Mucosa of descending colon (tissue), 3 donors: ENCODE results near the gene TBL1XR1. TPM values are rescaled to one million over a fixed set of nuclear protein-coding genes. Genes with fewer than 3 reads are reported as not detected.

Experiments used
- ATAC-seq: fragments of 200-7000 bp; cut with Tn5 transposase; one replicate; pipeline ENCODE4 v1.9.1; 2020; ENCODE audit warnings: mild to moderate bottlenecking, moderate library complexity
- DNase-seq, 3 donors: peaks; one replicate each; pipeline ENCODE4 v3.0.0-alpha.2; 2020
- H3K36me3 ChIP-seq: fragments of 200-600 bp; one replicate; pipeline ENCODE4 v1.8.0; 2021; ENCODE audit warnings: low read depth, mild to moderate bottlenecking
- H3K4me1 ChIP-seq: fragments of 200-600 bp; one replicate; pipeline ENCODE4 v1.8.0; 2021; ENCODE audit warnings: low read depth, mild to moderate bottlenecking
- H3K4me3 ChIP-seq: fragments of 200-600 bp; one replicate; pipeline ENCODE4 v1.8.0; 2021; ENCODE audit warnings: mild to moderate bottlenecking
- H3K9me3 ChIP-seq: fragments of 200-600 bp; one replicate; pipeline ENCODE4 v1.8.0; 2021; ENCODE audit warnings: mild to moderate bottlenecking
- intact Hi-C, 2 donors: fragments of 100-400 bp; cut with DNase I in 1 of 2; cut with micrococcal nuclease in 1 of 2; formaldehyde crosslinking; loops; one replicate each; pipeline versions ENCODE4 v1.11.0 to v1.11.1; 2022; cut with DNase I, micrococcal nuclease
- total RNA-seq, 3 donors: library from RNA; stranded (reverse); fragmentation: NEBNext Ultra II Directional in 2 of 3; extraction: Animal tissue kit (Norgen Biotek cat#: 25700) in 2 of 3; gene quantifications; one replicate each; pipeline versions ENCODE4 v1.2.1 to v1.2.4, GENCODE V29; 2021 to 2023
- TF ChIP-seq, protein P1 (sequence below): fragments of 200-600 bp; IDR thresholded peaks from one replicate; pipeline ENCODE4 v1.8.0; 2022; ENCODE audit warnings: antibody characterized with exemption, mild to moderate bottlenecking
- donor health status: DM: no; HTN: no; CAD: no; lungs with moderate emphysema.
- donor health status: DM: no; HTN: no; CAD: no.
- donor health status: DM: no; HTN: yes; CAD: no.

The TBL1XR1 gene
- total RNA-seq, 3 donors from 2014 or later, result 175 to 200 (median 178) TPM

DNA sequence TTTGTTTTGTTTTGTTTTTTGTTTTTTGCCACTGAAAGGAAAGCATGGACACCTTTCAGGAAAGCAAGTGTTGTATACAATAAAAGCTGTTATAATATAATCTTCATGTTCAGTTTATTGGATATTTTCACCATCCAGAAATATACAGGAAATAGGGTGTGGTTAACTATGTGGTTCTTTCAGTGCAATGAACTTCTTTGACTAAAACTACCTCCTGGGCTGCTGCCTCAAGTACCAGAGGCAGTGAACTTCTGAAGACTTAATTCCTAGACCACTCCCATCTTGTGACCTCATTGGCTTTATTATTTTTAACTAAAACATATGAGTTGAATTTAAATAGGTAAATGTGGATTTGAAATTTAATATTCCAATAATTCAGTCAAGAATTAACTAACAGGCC is 27.1 kb upstream of the TBL1XR1 start:
- intact Hi-C loops, result no loop called here
- Histone ChIP-seq H3K9me3 (no peaks in the 10 kb centered on the region), H3K36me3 (no peaks in the 10 kb centered on the region), H3K4me3 (no peak overlapping the region), H3K4me1 (peaks cover 8% of the 10 kb centered on the region)
- TF ChIP-seq, protein P1, sequence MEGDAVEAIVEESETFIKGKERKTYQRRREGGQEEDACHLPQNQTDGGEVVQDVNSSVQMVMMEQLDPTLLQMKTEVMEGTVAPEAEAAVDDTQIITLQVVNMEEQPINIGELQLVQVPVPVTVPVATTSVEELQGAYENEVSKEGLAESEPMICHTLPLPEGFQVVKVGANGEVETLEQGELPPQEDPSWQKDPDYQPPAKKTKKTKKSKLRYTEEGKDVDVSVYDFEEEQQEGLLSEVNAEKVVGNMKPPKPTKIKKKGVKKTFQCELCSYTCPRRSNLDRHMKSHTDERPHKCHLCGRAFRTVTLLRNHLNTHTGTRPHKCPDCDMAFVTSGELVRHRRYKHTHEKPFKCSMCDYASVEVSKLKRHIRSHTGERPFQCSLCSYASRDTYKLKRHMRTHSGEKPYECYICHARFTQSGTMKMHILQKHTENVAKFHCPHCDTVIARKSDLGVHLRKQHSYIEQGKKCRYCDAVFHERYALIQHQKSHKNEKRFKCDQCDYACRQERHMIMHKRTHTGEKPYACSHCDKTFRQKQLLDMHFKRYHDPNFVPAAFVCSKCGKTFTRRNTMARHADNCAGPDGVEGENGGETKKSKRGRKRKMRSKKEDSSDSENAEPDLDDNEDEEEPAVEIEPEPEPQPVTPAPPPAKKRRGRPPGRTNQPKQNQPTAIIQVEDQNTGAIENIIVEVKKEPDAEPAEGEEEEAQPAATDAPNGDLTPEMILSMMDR, result no peak
- DNase-seq, result no peak
- peak; percentile 81 for ATAC-seq

DNA sequence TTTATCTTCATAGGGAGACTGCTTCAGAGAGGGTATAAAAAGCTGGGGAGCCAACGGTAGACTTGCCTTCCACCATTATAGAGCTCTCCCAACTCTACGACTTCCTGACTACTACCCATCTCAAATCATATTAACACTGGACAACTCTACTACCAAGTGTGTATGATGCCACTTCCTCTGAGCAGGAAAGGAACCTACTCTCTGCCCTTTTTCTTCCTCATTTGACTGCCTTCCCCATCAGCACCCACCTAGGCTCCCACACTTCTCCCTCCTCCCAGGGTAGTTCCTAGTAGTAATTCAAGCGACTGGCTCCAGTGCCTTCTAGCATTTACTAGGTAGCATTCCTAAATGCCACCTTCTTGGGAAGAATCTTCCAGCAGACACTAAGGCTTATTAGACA is 24.5 kb upstream of the TBL1XR1 start:
- intact Hi-C loops, result no loop called here
- TF ChIP-seq, protein P1, result no peak
- Histone ChIP-seq H3K4me3 (no peak overlapping the region), H3K36me3 (no peaks in the 10 kb centered on the region), H3K9me3 (no peaks in the 10 kb centered on the region), H3K4me1 (peaks cover 8% of the 10 kb centered on the region)
- DNase-seq (no peak), ATAC-seq (peak; percentile 27)

DNA sequence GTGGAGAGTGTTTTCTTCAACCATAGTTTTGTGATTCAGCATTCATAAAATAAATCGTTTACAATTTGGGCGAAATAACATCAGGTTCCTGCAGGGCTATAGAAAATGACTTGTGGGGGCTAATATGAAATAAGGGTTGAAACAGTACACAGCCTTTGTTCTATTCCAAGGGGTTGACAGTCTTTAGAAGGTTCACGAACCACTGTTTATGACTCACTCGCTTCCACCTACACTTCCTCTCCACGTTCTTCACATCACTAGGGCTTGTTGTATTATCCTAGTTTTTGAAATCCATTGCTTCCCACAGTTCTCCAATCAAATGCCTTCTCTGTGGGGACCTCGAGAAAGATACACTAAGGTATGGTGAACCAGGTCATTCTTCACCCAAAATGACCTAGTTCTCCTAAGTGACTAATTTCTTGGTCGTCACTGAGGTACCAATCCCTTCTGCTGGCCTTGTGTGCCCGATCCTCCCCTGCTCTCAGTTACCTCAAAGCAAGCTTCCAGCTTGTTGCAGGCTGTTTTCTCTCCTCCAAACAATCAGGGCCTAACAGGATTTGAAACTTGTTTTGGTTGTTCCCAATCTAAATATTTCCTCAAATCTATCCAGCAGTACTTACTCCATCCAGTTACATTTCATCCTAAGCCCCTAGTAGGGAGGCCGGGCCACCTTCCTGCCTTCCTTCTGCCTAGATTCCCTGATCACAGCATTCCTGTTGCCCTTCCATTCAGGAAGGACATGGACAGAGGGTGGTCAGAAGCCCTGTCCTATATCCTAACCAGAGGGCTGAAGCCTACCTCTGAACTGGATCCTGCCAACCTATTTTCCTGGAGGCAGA is 23.1 kb upstream of the TBL1XR1 start:
- ATAC-seq (no peak), DNase-seq (no peak)
- intact Hi-C loops, result no loop called here
- Histone ChIP-seq H3K4me3 (no peak overlapping the region), H3K9me3 (no peaks in the 10 kb centered on the region), H3K36me3 (no peaks in the 10 kb centered on the region), H3K4me1 (peaks cover 8% of the 10 kb centered on the region)
- TF ChIP-seq, protein P1, result no peak

DNA sequence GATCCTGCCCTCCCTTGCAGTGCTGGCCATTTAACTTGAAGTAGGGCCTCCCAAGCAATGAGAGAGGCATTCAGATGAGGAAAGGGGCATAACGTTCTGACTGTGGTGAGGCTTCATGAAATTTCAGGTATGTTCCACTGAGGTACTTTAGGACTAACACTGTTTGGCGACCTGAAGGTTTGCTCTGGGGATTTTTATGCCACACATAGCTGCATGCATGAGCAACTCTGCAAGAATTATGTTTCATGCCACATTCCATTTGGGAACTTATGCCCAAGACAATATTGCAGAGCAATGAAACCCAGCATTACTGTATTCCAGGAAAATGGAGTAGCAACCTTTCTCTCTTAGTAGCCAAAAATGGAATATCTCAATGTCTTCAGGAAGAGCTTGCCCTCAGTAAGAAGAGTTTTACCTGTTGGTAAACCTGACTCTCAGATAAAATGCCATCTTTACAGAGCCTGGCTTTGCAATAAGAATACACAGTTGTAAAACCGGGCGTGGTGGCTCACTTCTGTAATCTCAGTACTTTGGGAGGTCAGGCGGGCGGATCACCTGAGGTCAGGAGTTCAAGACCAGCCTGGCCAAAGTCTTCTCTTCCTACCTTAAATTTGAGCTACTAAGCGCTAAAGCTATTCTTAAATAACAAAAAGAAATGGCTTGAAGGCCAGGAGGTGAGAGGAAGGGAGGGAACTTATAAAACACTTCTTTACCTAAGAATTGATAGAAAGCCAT is 16.7 kb upstream of the TBL1XR1 start:
- no peaks in the 10 kb centered on the region for H3K36me3 ChIP-seq
- H3K9me3 ChIP-seq, result no peaks in the 10 kb centered on the region
- ATAC-seq, result peak; percentile 37
- H3K4me1 ChIP-seq, result peaks cover 22% of the 10 kb centered on the region
- TF ChIP-seq, protein P1, result no peak
- peak in 2 of 3 donors; percentile 62 to 82 for DNase-seq
- intact Hi-C loops, result loop anchor here in 1 of 2 donors (5.0 kb wide), 1 partner anchor 83 kb away; no protein-coding TSS in a partner anchor
- no peak overlapping the region for H3K4me3 ChIP-seq

DNA sequence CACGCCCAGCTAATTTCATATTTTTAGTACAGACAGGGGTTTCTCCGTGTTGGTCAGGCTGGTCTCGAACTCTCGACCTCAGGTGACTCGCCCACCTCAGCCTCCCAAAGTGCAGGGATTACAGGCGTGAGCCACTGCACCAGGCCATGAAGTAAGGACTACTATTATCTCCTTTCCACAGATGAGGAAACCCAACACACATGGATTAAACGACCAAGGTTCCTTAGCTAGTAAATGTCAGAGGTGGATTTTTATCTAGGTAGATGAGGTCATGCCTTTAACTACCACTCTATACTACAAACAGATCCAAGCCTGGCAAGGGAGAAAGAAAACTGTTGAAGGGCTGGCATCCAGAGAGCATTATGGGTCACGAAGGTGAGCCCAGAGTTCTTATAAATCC is 15.5 kb upstream of the TBL1XR1 start:
- TF ChIP-seq, protein P1, result no peak
- ATAC-seq (peak; percentile 51), DNase-seq (no peak)

More for the DNA sequence above, 15.5 kb upstream of the TBL1XR1 start:
- H3K4me1 ChIP-seq, result peaks cover 30% of the 10 kb centered on the region
- no peak overlapping the region for H3K4me3 ChIP-seq
- H3K36me3 ChIP-seq, result no peaks in the 10 kb centered on the region
- H3K9me3 ChIP-seq, result no peaks in the 10 kb centered on the region
- intact Hi-C loops, result loop anchor here in 1 of 2 donors (5.0 kb wide), 1 partner anchor 85 kb away; no protein-coding TSS in a partner anchor
